Measurements from ENCODE around the gene PDCL3.

The PDCL3 gene

DNA sequence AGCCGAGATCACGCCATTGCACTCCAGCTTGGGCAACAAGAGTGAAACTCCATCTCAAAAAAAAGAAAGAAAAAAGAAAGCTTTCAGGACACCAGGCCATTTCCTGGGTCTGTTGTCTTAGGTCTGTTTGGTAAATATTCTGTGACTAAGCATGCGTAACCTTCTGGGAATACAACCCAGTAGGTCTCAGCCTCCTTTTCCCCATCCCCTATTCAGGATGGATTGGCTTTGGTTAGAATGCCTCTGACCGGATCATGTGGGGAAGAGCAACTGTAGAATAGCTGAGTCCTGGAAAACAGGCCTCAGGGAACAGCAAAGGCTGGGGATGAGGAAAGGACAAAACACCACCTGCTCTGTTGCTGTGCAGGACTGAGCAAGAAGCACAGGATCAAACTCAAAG, 1.6 kb upstream of the PDCL3 start:
- DNase-seq: no peak

DNA sequence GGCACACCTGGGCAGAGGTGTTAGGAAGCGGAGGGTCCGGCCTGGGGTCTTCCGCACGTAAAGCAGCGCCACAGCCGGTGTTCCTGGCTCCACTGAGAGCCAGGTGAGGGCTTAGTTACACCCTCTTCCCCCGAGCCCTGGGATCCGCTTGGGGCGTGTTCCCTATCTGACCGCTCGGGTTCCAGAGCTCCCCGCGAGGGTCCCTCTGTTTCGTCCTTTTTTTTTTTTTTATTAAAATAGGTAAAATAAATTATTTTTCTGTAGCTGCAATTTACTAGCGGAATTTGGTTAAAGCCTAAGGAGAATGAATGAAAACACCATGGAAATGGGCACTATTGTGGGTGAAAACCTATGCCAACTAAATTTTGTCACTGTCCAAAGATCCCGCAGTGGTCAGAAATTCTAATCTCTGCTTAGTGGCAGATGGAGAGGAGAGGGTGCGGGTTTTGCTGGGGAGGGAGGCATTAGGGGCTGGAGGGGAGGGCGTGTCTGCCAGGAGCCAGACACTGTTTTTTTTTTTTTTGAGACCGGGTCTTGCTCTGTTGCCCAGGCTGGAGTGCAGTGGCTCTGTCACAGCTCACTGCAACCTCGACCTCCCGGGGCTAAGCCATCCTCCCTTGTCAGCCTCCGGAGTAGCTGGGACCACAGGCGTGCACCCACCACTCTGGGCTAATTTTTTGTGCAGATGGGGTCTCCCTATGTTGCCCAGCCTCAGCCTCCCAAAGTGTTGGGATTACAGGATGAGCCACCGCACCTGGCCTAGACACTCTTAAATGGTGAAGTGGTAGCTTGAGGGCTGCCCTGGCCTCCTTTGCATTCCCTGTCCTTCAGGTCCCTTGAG, 834 bp downstream of the PDCL3 start:
- DNase-seq: no peak

DNA sequence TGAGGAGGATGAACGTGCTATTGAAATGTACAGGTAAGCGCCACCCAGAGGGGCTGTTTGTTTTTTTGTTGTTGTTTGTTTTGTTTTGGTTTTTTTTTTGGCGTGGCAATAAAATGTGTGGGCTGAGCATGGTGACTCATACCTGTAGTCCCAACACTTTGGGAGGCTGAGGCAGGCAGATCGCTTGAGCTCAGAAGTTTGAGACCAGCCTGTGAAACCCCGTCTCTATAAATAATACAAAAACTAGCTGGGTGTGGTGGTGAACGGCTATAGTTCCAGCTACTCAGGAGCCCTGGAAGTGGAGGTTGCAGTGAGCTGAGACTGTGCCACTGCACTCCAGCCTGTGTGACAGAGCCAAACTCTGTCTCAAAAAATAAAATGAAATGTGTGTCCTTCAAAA, 6.2 kb downstream of the PDCL3 start:
- DNase-seq: no peak

DNA sequence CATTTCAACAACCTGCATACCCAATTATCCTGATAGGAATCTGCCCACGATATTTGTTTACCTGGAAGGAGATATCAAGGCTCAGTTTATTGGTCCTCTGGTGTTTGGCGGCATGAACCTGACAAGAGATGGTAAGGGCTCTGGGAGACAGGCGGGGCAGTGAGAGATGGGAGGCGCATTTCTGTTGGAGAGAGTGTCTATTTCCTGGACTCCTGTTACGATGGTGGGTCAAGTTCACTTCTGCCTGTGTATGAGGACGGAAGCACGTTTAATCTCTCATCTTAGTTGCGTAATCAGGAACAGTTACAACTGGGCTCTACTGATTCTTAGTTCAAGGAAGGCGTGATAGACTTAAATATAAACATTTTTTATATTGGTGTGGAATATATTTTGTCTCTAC, 8.9 kb downstream of the PDCL3 start:
- DNase-seq: no peak

DNA sequence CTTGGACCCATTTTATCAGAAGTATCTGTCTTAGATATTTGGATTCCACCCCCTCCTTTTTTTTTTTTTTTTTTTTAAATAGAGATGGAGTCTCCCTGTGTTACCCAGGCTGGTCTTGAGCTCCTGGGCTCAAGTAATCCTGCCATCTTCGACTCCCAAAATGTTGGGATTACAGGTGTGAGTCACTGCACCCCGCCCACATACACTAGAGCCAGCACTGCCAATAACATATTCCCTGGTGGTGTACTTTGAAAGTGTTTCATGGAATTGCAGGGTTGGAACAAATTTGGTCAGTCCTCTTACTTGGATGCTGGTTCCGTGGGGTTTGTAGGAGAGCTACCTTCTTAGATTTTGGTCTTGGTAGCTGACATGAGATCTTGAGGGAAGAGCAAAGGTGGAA, 15.0 kb downstream of the PDCL3 start:
- DNase-seq: no peak

DNA sequence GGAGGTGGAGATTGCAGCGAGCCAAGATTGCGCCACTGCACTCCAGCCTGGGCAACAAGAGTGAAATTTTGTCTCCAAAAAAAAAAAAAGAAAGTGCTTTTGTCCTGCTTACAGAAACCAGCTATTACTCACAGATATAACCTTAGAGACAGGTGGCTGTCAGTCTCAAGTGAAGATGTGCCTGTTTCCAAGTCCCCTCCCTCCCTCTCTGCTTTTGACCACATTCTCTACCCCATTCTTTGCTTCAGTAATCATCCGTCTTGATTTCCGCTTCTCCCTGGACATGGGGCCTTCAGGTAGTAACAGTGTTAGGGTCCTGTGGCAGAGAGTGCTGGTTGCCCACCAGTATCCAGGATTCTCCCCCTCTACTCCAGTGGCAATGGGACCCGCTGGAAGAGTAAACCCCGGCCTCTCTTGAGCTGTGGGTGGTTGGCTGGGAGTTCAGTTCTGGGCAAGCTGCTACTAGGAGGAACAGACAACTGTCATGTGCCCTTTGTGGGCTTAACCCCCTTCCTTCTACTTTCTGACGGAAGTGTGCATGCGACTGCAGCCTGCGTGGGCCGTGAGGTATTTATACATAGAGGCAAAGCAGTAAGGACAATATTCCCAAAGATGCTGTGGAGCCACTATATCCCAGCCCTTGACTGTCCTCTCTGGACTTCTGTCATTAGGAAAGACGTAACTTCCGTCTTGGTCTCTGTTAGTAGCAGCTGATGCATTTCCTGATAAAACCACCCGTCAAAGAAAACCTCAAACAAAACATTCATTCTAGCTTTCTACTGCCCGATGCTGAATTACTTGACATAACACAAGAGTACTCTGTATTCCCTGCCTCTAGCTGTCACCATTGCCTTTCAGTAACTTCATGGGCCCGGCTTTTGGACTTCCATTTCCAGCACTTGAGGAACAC, 17.8 kb downstream of the PDCL3 start:
- DNase-seq: peak; percentile 46

DNA sequence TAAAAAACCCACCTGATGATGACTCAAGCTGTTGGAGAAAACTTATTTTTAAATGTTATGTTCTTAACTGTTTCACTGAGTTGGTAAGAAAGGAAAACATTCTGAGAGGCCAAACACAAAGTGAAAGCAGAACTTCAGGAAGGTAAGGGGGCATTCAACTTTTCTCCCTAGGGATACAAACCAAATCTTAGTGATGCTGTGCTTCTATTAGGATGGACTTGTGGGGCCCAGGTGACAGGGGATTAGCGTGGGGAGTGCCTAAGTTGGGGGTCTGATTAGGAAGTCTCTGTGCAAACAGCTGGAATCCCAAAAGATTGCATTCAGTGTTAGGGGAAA, 18.5 kb downstream of the PDCL3 start:
- DNase-seq: no peak

DNA sequence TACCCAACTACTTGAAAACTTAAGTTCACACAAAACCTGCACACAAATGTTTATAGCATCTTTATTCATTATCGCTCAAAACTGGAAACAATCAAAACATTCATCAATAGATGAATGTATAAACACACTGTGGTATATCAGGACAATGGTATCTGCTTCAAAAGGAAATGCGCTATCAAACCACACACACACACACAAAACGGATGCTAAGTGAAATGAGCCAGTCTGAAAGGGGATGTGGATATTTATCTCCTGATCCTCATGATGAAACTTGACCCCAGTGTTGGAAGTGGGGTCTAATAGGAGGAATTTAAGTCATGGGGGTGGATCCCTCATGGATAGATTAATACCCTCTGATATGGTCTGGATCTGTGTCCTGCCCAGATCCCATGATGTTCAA, 22.0 kb downstream of the PDCL3 start:
- no peak for DNase-seq

DNA sequence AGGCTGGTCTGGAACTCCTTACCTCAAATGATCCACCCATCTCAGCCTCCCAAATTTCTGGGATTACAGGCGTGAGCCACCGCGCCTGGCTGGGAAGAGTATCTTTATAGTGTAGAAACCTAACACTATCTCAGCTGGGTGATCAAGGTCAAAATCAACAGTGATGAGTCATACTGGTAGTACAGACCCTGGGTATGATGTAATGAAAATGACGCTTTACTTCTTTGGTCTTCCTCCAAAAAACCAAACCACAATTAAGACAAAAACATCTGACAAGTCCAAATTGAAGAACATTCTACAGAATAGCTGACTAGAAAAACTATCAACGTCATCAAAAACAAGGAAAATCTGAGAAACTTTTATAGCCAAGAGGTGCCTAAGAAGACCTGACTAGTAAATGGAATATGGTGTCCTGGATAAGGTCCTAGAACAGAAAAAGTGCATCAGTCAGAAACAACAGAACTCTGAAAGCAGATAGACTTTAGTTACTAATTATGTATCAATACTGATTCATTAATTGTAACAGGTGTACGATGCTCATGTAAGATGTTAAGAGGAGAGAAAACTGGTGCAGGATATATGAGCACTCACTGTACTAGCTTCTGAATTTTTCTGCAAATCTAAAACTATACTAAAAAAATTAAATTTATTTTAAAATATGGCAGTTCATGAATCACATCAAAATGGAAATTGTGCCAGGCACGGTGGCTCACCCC, 25.4 kb downstream of the PDCL3 start:
- no peak for DNase-seq

DNA sequence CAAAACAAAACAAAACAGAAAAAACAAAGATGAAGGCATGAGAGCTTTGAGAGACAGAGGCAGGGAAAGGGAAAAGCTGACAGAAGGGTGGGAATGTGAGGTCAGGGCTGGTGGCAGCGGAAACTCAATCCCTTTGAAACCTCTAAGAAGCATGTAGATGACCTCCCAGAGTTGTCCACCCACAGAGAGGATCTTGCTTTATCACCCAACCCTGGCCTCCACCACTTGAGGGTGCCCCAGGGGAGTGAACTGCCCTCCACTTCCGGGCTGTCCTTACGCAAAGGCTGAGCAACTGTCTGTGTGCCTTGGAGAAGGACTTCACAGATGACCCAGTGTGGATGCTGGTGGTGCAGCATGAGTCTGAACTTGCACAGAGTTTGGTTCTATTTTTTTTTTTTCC, 26.7 kb downstream of the PDCL3 start:
- DNase-seq: no peak

DNA sequence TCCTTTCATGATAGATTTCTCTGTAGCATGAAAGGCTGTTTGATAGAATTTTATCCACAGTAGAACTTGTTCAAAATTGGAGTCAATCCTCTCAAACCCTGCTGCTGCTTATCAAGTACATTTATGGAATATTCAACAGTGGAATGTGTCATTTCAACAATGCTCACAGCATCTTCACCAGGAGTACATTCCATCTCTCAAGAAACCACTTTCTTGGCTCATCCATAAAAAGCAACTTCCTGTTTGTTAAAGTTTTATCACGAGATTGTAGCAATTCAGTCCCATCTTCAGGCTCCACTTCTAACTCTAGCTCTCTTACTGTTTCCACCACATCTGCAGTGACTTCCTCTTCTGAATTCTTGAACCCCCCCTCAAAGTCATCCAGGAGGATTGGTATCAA, 29.4 kb downstream of the PDCL3 start:
- DNase-seq: no peak

DNA sequence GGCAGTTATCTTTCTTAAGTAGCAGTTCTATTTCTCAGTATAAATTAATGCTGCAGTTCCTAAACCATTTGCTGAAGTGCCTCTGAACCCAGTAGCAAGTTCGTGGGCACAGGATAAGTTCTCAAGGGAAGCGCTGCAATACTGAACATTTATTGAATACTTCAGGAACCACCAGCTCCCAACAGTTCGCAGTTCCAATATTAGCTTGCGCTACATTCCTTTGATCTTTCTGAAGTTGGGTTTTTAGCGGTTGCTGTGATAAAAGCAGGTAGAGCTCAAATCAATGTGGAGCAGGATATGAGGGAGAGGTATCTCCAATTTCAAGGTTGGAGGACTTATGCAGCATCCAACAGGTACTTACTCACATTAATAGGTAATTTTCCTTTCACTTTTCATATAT, 33.7 kb downstream of the PDCL3 start:
- DNase-seq: no peak

DNA sequence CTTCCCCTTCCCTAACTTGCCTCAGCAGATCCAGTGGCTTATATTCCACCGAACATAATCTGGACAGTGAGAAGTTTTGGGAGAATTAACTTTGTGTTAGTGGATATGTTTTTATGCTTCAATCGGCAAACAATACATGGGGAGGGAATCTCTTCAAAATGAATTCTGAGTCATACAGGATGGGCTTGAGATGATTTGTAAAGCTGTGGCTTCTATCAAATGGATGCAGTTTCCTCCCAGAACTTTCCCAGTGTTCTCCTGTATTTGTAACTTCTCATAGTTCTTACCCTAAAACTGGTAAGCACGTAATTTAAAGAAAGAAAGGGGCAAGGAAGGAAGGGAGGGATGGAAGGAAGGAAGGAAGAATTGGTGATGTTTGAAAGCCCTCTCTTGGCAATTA, 36.8 kb downstream of the PDCL3 start:
- no peak for DNase-seq

DNA sequence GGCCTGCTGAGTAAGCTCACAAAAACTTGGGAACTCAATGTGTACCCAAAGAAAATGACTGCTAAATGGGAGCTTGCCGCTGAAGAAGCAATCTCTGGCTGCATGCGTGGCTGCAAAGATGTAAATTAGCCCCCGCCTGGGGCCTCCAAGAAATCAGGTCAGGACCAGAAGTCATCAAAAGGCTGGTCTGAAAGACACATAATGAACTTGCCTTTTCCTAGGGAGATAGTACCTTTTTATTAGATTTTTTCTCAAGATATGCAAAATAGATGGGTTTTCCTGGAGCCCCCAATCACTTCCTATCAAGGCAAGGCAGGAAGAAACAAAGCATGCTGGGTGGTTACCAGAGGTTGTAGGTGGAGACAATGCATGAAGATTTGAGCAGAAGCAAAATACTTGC, 38.9 kb downstream of the PDCL3 start:
- no peak for DNase-seq

DNA sequence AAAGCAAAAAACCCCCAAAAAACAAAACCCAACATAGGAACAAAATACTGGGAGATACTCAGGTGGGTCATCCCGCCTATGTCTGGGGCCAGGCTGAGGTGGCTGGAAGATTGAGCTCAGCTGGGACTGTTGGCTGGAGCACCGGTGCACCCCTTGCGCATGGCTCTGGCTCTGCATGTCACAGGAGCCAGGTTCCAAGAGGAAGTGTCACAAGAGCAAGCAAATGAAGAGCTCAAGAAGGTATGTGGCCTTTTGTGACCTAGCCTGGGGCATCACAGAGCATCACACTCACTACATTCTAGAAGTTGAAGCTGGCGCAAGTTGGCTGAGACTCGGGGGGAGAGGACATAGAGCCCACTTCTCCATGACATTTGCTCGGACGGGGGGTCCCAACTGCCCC, 40.6 kb downstream of the PDCL3 start:
- no peak for DNase-seq

DNA sequence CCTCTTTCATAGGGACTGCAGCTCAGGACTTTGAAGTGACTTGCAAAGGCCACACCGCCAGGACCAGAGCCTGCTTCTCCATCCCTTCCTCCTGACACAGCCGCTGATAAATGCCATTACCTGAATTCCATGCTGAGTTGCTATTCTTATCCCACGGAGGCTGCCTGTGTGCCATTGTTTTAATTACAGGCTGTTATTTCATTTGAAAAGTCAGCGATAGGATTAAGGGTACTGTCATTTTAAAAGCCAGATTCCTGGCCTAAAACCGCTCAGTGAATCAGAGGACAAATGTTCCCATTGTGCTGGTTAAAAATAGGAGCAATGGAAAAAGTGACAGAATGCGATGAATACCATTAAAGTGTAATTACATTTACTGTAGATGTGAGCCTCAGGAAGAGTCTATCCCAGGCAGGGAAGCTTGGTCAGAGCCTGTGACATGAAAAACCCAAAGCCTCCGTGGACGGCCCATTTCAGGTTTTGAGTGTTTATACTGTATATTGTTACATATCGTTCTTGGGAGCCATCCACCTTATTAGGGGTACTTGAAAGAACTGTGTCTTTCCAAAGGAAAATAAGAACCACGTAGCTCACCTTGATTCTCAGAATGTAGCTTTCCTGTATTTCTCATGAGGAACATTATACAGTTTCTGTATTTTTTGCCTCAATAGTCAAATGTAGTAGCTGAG, 41.3 kb downstream of the PDCL3 start:
- DNase-seq: no peak

DNA sequence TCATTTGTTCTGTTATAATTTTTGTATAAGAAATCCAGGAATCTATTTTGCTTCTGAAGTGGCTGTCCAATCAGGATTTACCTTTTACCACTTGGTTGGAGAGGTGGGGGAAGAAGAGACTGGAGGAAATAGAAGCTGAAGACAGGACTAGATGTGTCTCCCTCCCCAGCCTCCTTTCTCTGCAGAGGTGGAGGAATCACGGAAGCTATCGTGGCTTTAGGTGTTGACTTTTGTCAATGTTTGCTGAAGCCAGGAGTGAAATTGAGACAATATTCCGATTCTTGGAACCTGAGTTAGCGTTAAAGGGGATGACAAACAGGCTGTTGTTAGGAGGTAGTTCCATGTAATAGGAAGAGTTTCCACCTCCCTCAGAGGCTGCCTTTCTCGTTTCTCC, 43.5 kb downstream of the PDCL3 start:
- no peak for DNase-seq

DNA sequence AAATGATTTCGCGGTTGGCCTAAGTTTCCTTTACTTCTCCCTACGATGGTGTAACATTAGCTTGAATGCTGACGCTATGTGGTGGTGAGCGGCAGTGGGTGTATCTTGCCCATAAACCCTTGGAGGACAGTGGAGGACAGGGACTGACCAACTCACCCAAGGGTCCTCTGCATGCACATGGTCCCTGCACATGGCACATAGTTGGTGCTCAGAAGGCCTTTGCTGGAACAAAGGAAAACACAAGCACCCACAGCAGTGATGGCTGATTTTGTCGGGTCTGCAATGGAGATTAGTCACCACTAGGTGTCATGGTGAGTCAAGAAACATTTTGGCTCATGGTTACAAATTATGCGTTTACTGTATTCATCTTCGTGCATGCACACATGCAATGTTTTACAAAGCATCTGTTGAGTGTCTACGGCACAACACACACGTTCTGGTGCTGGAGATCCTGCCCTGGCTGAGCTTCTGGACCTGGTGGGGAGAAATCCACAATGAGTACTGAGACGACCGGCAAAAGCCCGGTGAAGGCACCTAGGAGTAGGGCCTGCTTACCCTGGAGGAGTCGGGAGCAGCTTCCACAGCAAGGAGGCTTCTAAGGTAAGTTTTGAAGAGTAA, 44.0 kb downstream of the PDCL3 start:
- DNase-seq: no peak

DNA sequence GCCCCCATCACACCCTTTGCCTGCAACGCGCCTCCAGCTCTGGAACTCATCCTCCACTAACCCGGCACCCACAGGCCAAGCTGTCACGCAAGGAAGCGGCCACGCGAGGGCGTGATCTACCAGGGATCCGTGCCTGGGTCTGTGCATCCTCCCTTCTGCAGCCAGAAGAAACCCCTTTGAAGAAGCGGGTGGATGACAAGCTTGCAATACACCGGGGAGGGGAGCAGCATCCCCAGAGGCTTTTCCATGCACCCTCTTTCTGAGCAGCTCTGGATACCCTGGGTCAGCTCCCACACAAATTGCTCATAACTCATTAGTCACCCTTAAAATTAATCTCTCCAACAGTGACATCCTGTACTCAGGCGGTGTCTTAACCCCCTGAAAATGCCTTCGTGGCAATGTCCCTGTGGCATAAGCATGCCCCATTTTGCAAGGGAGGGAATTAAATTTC, 47.6 kb downstream of the PDCL3 start:
- peak; percentile 64 for DNase-seq

DNA sequence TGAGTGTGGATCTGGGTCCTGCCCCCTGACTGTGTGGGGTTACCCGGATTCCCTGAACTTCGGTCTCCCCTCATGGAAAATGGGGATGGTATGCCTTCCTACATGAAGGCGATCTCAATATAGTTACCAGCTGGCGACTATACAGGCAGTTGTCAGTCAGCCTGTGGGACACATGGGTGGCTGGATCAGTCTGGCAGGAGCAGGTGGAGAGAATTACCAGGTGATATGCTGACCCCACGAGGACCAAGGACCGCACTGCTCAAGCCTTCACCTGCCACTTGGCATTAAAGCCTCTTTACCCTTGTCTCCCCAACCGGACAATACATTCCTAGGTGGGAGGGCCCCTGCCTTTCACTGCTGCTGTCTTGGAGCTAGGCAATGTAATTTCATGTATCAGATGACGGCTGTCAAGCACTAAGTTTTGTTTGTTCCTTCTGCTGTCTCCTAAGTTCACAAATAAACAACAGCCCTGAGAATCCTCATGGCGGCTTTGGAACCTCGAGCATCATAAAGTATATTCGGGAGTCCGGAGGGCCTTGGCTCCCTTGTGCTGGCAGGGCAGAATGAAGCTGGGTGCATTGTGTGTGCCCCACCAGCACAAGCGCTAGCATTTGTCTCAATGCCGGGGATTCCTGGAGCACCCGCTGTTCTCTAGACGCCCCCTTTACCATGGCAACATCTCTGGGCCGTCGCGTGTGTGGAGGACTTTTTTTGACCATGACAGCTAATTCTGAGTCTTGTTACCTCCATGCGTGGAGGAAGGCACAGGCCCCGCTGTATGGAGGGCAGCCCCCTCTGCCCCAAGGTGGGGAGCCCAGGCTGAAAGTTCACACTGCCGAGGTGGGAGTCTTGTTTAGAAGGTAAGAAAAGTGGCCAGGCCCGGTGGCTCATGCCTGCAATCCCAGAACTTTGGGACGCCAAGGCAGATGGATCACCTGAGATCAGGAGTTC, 48.6 kb downstream of the PDCL3 start:
- DNase-seq: no peak

DNA sequence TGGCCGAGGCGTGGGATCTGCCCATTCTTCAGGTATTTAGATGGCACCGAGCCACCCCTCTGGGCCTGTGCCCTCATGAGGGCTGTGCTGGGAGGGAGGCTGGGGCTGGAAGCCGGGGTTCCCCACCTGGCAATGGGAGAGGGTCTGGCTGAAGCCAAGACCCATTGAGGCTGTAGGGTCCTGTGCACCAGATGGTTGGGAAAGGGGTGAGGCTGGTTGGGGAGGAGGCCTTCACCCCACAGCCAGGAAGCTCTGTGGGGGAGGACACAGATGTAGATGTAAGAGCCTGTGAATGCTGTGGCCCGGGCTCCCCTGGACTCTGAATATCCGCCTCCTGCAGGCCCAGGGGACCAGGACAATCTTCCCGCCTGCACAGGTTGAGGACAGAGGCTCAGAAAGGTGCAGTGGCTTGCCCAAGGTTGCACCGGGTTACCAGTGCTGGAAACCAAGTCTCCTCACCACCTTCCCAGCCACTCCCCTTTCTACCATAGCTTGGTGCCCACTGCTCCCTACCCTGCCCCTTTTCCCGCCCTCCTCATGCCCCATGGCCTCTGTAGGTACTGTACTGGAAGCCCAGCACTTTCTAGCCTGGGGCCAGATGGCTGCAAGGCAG, 49.7 kb downstream of the PDCL3 start:
- DNase-seq: no peak

Measured in activated CD4-positive, CD25-positive, alpha-beta regulatory T cell treated with anti-CD3 and anti-CD28 coated beads, Interleukin-2, amount 50 U/mL, for 72 hours (primary cell).